Stimulated activated CD8-positive, alpha-beta memory T cell treated with anti-CD3 and anti-CD28 coated beads, Interleukin-15, amount 100 ng/mL, for 24 hours (primary cell): ENCODE results near the gene EEF2K.

Source experiments
- DNase-seq: peaks from one replicate; pipeline ENCODE4 v3.0.0-alpha.2; 2020; ENCODE audit warnings: low read depth

EEF2K gene

DNA sequence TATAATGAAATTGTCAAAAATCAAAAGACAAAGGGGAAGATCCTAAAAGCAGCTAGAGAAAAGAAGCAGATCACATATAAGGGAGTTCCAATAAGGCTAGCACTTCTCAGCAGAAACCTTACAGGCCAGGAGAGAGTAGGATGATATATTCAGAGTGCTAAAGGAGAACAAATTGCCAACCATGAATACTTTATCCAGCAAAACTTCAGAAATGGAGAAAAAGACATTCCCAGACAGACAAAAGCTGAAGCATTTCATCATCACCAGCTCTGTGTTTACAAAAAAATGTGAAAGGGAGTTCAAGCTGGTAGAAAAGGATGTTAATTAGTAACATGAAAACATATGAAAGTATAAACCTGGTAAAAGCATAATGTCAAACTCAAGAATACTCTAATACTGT is 131.0 kb downstream of the EEF2K start:
- no peak for DNase-seq

DNA sequence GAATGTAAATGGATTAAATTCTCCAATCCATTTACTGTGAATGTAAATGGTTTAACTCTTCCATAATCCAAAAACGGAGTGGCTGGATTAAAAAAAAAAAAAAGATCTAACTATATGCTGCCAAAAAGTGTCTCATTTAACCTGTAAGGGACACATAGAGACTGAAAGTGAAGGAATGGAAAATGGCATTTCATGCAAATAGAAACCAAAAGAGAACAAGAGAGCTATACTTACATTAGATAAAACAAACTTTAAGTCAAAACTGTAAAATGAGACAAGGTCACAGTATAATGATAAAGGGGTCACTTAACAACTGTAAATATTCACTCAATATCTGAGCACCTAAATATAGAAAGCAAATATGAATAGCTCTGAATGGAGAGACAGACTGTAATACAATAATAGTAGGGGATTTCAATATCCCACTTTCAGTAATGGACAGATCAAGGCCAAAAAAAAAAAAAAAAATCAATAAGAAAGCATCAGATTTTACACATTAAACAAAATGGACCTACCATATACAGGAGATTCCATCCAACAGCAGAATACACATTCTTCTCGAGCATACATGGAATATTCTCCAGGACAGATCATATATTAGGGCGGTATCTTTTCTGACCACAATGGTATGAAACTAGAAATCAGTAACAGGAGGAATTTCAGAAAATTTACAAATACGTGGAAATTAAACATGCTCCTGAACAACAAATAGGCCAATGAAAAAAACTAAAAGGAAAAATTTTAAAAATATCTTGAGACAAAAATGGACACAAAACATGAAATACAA is 132.0 kb downstream of the EEF2K start:
- no peak for DNase-seq
